ENCODE measurements around the gene GDPD3. TPM values are rescaled to one million over a fixed set of nuclear protein-coding genes. Genes with fewer than 3 reads are reported as not detected.

Gene GDPD3
- total RNA-seq, 2 donors from 2014 or later, result 16.7 to 25.8 TPM

DNA sequence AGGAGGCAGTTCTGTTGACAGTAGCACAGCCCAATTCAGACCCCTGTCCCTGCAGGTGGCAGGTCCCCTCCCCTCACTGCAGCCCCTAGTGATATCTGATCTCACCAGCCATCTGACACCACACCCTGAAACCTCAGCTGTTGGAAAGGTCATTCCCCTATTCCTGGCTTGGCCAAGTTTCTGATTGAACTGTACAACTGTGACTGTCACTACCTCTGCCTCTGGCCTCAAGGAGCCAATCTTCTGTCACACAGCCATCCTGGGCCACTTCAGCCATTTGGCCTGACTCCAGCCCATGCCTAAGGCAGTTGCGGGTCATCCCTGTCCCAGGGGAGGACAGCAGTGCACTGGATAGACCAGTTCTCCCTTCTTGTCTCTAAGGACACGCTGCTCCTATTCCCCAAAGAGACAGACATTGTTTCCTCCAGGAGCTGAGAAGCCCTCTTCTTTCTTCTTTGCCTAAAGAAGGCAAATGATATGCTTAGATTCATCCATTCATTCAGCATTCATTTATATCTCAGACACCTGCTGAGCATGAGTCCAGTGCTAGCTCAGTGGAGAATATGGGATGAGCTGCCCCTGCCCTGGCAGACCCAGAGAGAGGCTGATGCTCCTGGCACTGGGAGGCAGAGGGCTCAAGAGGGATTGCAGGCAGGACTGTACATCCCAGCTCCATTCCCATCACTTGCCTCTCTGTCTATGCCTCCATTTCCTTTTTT is 52.3 kb downstream of the GDPD3 start:
- H3K36me3 Mint-ChIP-seq, result peaks cover 18% of the 10 kb centered on the region in 2 donors
- H3K9me3 Mint-ChIP-seq, result no peaks in the 10 kb centered on the region
- ATAC-seq, result no peak
- H3K27ac Mint-ChIP-seq, result no peak overlapping the region
- DNase-seq (ENCODE audit: low spot score in 2 of 2), result no peak

GRCh38 chr16:30060346-30060745 is 53.0 kb downstream of the GDPD3 start:
- no peaks in the 10 kb centered on the region for H3K9me3 Mint-ChIP-seq
- peaks cover 12 to 15% of the 10 kb centered on the region in 2 donors for H3K36me3 Mint-ChIP-seq
- DNase-seq (ENCODE audit: low spot score in 2 of 2), result no peak
- H3K27ac Mint-ChIP-seq, result no peak overlapping the region
- ATAC-seq, result no peak

DNA sequence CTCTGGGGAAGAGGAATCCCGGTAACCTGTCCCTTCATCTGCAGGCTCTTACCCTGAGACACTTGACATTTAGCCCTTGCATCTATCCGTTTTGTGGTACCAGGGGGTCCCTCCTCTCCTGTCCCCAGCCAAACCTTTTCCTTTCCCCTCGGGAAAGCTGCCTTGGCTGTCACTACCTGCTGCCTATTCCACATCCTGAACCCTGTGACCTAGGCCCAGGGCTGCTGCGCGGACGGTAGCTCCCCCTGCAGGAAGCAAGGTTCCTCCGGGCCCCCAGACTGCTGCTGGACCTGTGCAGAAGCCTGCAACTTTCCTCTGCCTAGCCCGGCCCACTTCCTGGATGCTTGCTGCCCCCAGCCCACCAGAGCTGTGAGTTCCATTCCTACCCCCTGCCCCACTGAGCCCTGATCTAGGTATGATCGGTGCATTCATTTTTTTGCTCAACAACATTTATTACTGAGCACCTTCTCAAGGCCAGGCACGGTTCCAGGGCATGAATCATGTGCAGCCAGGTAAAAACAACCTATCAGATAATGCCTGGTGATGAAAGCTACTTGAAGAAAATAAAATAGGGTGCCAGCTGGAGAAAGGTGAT is 58.3 kb downstream of the GDPD3 start:
- DNase-seq (ENCODE audit: low spot score in 2 of 2) (peak; percentile 63 to 76), ATAC-seq (peak; percentile 62 to 81)
- Mint-ChIP-seq H3K36me3 (peaks cover 0 to 5% of the 10 kb centered on the region in 2 donors), H3K9me3 (no peaks in the 10 kb centered on the region), H3K27ac (no peak overlapping the region)

Other genes with a start within 250 kb of the GDPD3 start
- gene SEZ6L2, start 214.0 kb downstream of the GDPD3 start, total RNA-seq, result 1 to 10 TPM in 1 of 2 donors, under 1 TPM in 1; 0.35 to 1.3 TPM
- gene ASPHD1, start 213.0 kb downstream of the GDPD3 start, total RNA-seq, result 1 to 10 TPM; 1.4 to 3.8 TPM
- 10 to 100 TPM; 37.1 to 55.5 TPM for gene KCTD13, start 187.3 kb downstream of the GDPD3 start, total RNA-seq
- 10 to 100 TPM; 52.5 to 63.8 TPM for gene TMEM219, start 151.5 kb downstream of the GDPD3 start, total RNA-seq
- 10 to 100 TPM; 29.6 to 52.7 TPM for gene TAOK2, start 139.7 kb downstream of the GDPD3 start, total RNA-seq
- 10 to 100 TPM; 30.1 to 38.7 TPM for gene HIRIP3, start 117.9 kb downstream of the GDPD3 start, total RNA-seq
- gene INO80E, start 117.3 kb downstream of the GDPD3 start, total RNA-seq, result 10 to 100 TPM; 85.3 to 90.7 TPM
- 1 to 10 TPM in 1 of 2 donors, under 1 TPM in 1; 0.80 to 2.0 TPM for gene DOC2A, start 102.5 kb downstream of the GDPD3 start, total RNA-seq
- gene C16orf92, start 90.3 kb downstream of the GDPD3 start, total RNA-seq, result not detected
- 10 to 100 TPM in 1 of 2 donors, 1 to 10 TPM in 1; 3.4 to 14.1 TPM for gene TLCD3B, start 82.3 kb downstream of the GDPD3 start, total RNA-seq
- gene ALDOA, start 47.8 kb downstream of the GDPD3 start, total RNA-seq, result 1,000 to 10,000 TPM; 1,322 to 2,822 TPM
- gene PPP4C, start 37.5 kb downstream of the GDPD3 start, total RNA-seq, result 100 to 1,000 TPM; 130 to 136 TPM
- gene TBX6, start 21.6 kb downstream of the GDPD3 start, total RNA-seq, result 1 to 10 TPM; 3.9 to 5.7 TPM
- gene YPEL3, start 17.3 kb downstream of the GDPD3 start, total RNA-seq, result 100 to 1,000 TPM in 1 of 2 donors, 10 to 100 TPM in 1; 24.0 to 112 TPM
- gene MAPK3, start 9.7 kb upstream of the GDPD3 start, total RNA-seq, result 100 to 1,000 TPM in 1 of 2 donors, 10 to 100 TPM in 1; 81.0 to 126 TPM
- gene CORO1A, start 70.1 kb upstream of the GDPD3 start, total RNA-seq, result 1,000 to 10,000 TPM in 1 of 2 donors, 100 to 1,000 TPM in 1; 672 to 1,124 TPM
- 100 to 1,000 TPM; 158 to 173 TPM for gene BOLA2B, start 80.1 kb upstream of the GDPD3 start, total RNA-seq
- 10 to 100 TPM; 46.4 to 84.7 TPM for gene SLX1A, start 80.3 kb upstream of the GDPD3 start, total RNA-seq
- 10 to 100 TPM; 18.0 to 31.9 TPM for gene SULT1A3, start 85.7 kb upstream of the GDPD3 start, total RNA-seq
- 10 to 100 TPM; 16.4 to 23.5 TPM for gene NPIPB13, start 134.9 kb upstream of the GDPD3 start, total RNA-seq
- 10 to 100 TPM; 57.3 to 64.4 TPM for gene CD2BP2, start 241.8 kb upstream of the GDPD3 start, total RNA-seq